Measurements from ENCODE around the gene GLG1.

DNA sequence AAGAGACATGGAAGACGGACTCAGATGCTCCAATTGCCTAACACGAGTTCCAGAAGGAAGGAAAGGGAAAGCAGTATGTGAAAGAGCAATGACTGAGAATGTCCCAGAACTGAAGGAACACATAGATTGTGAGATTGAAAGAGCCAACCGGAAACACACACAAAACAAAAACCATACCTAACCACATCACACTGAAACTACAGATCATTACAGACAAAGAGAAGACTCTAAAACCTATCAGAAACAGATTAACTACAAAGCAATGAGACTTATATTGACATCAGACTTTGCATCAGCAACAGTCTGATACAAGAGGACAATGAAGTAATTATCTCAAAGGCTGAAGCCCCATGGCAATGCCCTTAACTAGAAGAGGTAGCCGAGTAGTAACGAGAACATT lies 140.0 kb downstream of the GLG1 start:
- TF ChIP-seq, protein P1, sequence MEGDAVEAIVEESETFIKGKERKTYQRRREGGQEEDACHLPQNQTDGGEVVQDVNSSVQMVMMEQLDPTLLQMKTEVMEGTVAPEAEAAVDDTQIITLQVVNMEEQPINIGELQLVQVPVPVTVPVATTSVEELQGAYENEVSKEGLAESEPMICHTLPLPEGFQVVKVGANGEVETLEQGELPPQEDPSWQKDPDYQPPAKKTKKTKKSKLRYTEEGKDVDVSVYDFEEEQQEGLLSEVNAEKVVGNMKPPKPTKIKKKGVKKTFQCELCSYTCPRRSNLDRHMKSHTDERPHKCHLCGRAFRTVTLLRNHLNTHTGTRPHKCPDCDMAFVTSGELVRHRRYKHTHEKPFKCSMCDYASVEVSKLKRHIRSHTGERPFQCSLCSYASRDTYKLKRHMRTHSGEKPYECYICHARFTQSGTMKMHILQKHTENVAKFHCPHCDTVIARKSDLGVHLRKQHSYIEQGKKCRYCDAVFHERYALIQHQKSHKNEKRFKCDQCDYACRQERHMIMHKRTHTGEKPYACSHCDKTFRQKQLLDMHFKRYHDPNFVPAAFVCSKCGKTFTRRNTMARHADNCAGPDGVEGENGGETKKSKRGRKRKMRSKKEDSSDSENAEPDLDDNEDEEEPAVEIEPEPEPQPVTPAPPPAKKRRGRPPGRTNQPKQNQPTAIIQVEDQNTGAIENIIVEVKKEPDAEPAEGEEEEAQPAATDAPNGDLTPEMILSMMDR (IDR thresholded peaks at IDR 0.05; ENCODE audit: low read depth, low read length, missing input control) = no peak
- no peak for TF ChIP-seq TAF1 (conservative IDR thresholded peaks at IDR 0.05)
- no peak for TF ChIP-seq RAD21 (IDR thresholded peaks at IDR 0.05)
- no peak for TF ChIP-seq HNF4A (conservative IDR thresholded peaks at IDR 0.05)
- TF ChIP-seq, protein P2, sequence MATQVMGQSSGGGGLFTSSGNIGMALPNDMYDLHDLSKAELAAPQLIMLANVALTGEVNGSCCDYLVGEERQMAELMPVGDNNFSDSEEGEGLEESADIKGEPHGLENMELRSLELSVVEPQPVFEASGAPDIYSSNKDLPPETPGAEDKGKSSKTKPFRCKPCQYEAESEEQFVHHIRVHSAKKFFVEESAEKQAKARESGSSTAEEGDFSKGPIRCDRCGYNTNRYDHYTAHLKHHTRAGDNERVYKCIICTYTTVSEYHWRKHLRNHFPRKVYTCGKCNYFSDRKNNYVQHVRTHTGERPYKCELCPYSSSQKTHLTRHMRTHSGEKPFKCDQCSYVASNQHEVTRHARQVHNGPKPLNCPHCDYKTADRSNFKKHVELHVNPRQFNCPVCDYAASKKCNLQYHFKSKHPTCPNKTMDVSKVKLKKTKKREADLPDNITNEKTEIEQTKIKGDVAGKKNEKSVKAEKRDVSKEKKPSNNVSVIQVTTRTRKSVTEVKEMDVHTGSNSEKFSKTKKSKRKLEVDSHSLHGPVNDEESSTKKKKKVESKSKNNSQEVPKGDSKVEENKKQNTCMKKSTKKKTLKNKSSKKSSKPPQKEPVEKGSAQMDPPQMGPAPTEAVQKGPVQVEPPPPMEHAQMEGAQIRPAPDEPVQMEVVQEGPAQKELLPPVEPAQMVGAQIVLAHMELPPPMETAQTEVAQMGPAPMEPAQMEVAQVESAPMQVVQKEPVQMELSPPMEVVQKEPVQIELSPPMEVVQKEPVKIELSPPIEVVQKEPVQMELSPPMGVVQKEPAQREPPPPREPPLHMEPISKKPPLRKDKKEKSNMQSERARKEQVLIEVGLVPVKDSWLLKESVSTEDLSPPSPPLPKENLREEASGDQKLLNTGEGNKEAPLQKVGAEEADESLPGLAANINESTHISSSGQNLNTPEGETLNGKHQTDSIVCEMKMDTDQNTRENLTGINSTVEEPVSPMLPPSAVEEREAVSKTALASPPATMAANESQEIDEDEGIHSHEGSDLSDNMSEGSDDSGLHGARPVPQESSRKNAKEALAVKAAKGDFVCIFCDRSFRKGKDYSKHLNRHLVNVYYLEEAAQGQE (IDR thresholded peaks at IDR 0.05) = no peak
- TF ChIP-seq EGR1 (IDR thresholded peaks at IDR 0.05; ENCODE audit: low read depth in 2 of 2) = no peak
- TF ChIP-seq, protein P3, sequence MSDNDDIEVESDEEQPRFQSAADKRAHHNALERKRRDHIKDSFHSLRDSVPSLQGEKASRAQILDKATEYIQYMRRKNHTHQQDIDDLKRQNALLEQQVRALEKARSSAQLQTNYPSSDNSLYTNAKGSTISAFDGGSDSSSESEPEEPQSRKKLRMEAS (IDR thresholded peaks at IDR 0.05) = no peak
- TF ChIP-seq, protein P4, sequence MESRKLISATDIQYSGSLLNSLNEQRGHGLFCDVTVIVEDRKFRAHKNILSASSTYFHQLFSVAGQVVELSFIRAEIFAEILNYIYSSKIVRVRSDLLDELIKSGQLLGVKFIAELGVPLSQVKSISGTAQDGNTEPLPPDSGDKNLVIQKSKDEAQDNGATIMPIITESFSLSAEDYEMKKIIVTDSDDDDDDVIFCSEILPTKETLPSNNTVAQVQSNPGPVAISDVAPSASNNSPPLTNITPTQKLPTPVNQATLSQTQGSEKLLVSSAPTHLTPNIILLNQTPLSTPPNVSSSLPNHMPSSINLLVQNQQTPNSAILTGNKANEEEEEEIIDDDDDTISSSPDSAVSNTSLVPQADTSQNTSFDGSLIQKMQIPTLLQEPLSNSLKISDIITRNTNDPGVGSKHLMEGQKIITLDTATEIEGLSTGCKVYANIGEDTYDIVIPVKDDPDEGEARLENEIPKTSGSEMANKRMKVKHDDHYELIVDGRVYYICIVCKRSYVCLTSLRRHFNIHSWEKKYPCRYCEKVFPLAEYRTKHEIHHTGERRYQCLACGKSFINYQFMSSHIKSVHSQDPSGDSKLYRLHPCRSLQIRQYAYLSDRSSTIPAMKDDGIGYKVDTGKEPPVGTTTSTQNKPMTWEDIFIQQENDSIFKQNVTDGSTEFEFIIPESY (IDR thresholded peaks at IDR 0.05) = no peak
- TF ChIP-seq, protein P5, sequence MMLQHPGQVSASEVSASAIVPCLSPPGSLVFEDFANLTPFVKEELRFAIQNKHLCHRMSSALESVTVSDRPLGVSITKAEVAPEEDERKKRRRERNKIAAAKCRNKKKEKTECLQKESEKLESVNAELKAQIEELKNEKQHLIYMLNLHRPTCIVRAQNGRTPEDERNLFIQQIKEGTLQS (IDR thresholded peaks at IDR 0.05) = no peak
- TF ChIP-seq JUND (IDR thresholded peaks at IDR 0.05) = no peak
- TF ChIP-seq GABPA (IDR thresholded peaks at IDR 0.05 in 1 of 2, conservative IDR thresholded peaks at IDR 0.05 in 1 of 2) = no peak
- TF ChIP-seq RXRA (IDR thresholded peaks at IDR 0.05) = no peak
